A549 (cell line): ENCODE measurements around the gene GLIPR1L1. TPM values are rescaled to one million over a fixed set of nuclear protein-coding genes. Genes with fewer than 3 reads are reported as not detected.

Experiments
- ATAC-seq, 2 experiments: fragments of 200-7000 bp in 1 of 2; fragments of >200 bp in 1 of 2; cut with Nextera tagmentation in 1 of 2; cut with Tn5 transposase in 1 of 2; 3 replicates each; pipeline versions ENCODE4 v1.8.0 to v1.9.1; 2018 to 2020; ENCODE audit warnings: mild to moderate bottlenecking in 1 of 2, moderate library complexity in 1 of 2
- CTCF ChIA-PET: fragments of 300-600 bp; sonication (Branson Sonifier 250); formaldehyde crosslinking; extraction: SDS; loops from one replicate; lab custom pipeline; 2021; ENCODE audit warnings: antibody characterized with exemption, inconsistent platforms; lab: Yijun Ruan, JAX
- POLR2A ChIA-PET: fragments of 350-600 bp; formaldehyde crosslinking; extraction: SDS; loops from one replicate; lab custom pipeline; 2021; ENCODE audit warnings: antibody characterized with exemption, inconsistent platforms; lab: Yijun Ruan, JAX
- DNase-seq, 2 experiments: peaks; one replicate each; pipeline versions ENCODE4 v3.0.0 to v3.0.0-alpha.2; 2011 to 2016; ENCODE audit warnings: low read depth in 1 of 2, low spot score in 1 of 2
- FAIRE-seq: peaks from 2 replicates; lab custom pipeline; 2011; peaks lifted over from hg19 to GRCh38; lab: Jason Lieb, UNC
- H3K27ac ChIP-seq, 2 experiments: fragments of >200 bp; sonication (Bioruptor Twin); formaldehyde crosslinking; 3 replicates each; pipeline ENCODE4 v1.5.1; 2016 to 2017
- H3K4me1 ChIP-seq: fragments of >200 bp; sonication (Bioruptor Twin); formaldehyde crosslinking; 3 replicates; pipeline ENCODE4 v1.6.1; 2016
- H3K4me2 ChIP-seq: fragments of >200 bp; sonication (Bioruptor Twin); formaldehyde crosslinking; 3 replicates; pipeline ENCODE4 v1.6.1; 2016
- H3K4me3 ChIP-seq: fragments of >200 bp; sonication (Bioruptor Twin); formaldehyde crosslinking; 3 replicates; pipeline ENCODE4 v1.5.1; 2016
- H3K9me3 ChIP-seq: fragments of >200 bp; sonication (Bioruptor Twin); formaldehyde crosslinking; 3 replicates; pipeline ENCODE4 v1.6.1; 2016
- CHD4 ChIP-seq: fragments of 200-600 bp; sonication (generic); IDR thresholded peaks from 2 replicates; pipeline ENCODE4 v1.6.1; 2016; ENCODE audit warnings: antibody characterized with exemption, mild to moderate bottlenecking, borderline replicate concordance
- FOXS1 ChIP-seq: fragments of 250-450 bp; sonication (Bioruptor Pico); IDR thresholded peaks from 2 replicates; pipeline ENCODE4 v1.5.0; 2020; ENCODE audit warnings: mild to moderate bottlenecking, moderate library complexity
- HOXA7 ChIP-seq: fragments of 250-450 bp; sonication (Bioruptor Pico); IDR thresholded peaks from 2 replicates; pipeline ENCODE4 v1.5.0; 2020; ENCODE audit warnings: mild to moderate bottlenecking, moderate library complexity
- RCOR1 ChIP-seq: fragments of 150-350 bp; IDR thresholded peaks from 2 replicates; pipeline ENCODE4 v1.6.1; 2014; ENCODE audit warnings: antibody characterized with exemption, low read length, low read depth
- SMC3 ChIP-seq: fragments of >200 bp; sonication (Bioruptor Twin); formaldehyde crosslinking; IDR thresholded peaks from 3 replicates; pipeline ENCODE4 v1.6.1; 2018; ENCODE audit warnings: inconsistent platforms
- ZC3H11A ChIP-seq: fragments of 450-650 bp; IDR thresholded peaks from 2 replicates; pipeline ENCODE4 v1.6.1; 2014; ENCODE audit warnings: antibody characterized with exemption, mild to moderate bottlenecking
- WGBS: methylation state at CpG from one replicate; pipeline ENCODE4 v1.1.6; 2017; ENCODE audit errors: missing lambda C conversion rate; 5-methylcytosine and 5-hydroxymethylcytosine counted together
- polyA plus RNA-seq, 4 experiments: library from polyadenylated mRNA; depleted of rRNA in 3 of 4; stranded (reverse); fragments of >200 nt; fragmentation: RNase III in 1 of 4; extraction: RNeasy Plus Mini Kit Qiagen cat#74134 plus additional on column Dnase treatment in 1 of 4; gene quantifications; 2 replicates in 3 of 4; 3 replicates in 1 of 4; pipeline ENCODE4 v1.2.3, GENCODE V29; 2011 to 2017
- TF ChIP-seq, protein P1 (sequence below): fragments of >200 bp; sonication (Bioruptor Twin); formaldehyde crosslinking; IDR thresholded peaks from 2 replicates; pipeline ENCODE4 v1.6.1; 2016
- TF ChIP-seq, protein P2 (sequence below): IDR thresholded peaks from 2 replicates; pipeline ENCODE4 v1.6.1; 2012
- TF ChIP-seq, protein P3 (sequence below): fragments of 200-600 bp; sonication (generic); IDR thresholded peaks from 2 replicates; pipeline ENCODE4 v1.6.1; 2016; ENCODE audit warnings: antibody characterized with exemption, mild to moderate bottlenecking, moderate library complexity
- TF ChIP-seq, protein P4 (sequence below): IDR thresholded peaks from 2 replicates; pipeline ENCODE4 v1.6.1; 2012; ENCODE audit warnings: low read depth, borderline replicate concordance
- TF ChIP-seq, protein P5 (sequence below): fragments of >200 bp; sonication (Bioruptor Twin); formaldehyde crosslinking; IDR thresholded peaks from 3 replicates; pipeline ENCODE4 v1.6.1; 2016
- TF ChIP-seq, protein P6 (sequence below): fragments of 250-450 bp; sonication (Bioruptor Pico); IDR thresholded peaks from 2 replicates; pipeline ENCODE4 v1.5.0; 2021; ENCODE audit warnings: mild to moderate bottlenecking, moderate library complexity, borderline replicate concordance

GLIPR1L1 gene
- polyA plus RNA-seq, 2 of the 4 experiments (the other 2 are of a cell fraction) = not detected

DNA sequence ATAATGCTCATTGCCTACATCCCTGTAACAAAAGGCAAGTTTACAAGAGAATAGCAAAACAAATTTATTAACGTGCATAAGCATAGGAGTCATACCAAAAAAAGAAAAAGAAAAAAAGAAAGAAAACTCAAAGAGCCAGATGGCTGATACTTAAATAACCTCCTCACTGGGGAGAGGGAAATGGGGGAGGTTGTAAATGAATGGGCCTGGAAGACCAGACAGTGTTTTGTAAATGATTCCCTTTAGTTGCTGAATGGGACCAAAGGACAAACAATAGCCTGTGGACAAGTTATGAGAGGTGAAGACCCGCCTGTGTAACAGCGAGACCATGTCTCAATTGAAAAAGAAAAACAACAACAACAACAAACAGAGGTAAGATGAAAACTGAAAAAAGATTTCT, 39.7 kb upstream of the GLIPR1L1 start:
- WGBS = 78% methylated on average over 3 of the region's 3 CpGs
- ChIA-PET CTCF (interaction anchor here (0.7 to 1.1 kb wide), 2 partner anchors 10 to 207 kb away, joined by 3 read pairs; no protein-coding TSS in a partner anchor), POLR2A (no interaction called here)
- Histone ChIP-seq H3K4me3 (no peak overlapping the region), H3K4me2 (no peak overlapping the region), H3K27ac (no peak overlapping the region), H3K4me1 (no peaks in the 10 kb centered on the region), H3K9me3 (no peaks in the 10 kb centered on the region)
- ATAC-seq = no peak
- TF ChIP-seq HOXA7 = no peak
- TF ChIP-seq, protein P1, sequence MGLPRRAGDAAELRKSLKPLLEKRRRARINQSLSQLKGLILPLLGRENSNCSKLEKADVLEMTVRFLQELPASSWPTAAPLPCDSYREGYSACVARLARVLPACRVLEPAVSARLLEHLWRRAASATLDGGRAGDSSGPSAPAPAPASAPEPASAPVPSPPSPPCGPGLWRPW = no peak
- TF ChIP-seq, protein P2, sequence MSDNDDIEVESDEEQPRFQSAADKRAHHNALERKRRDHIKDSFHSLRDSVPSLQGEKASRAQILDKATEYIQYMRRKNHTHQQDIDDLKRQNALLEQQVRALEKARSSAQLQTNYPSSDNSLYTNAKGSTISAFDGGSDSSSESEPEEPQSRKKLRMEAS = no peak
- TF ChIP-seq, protein P3, sequence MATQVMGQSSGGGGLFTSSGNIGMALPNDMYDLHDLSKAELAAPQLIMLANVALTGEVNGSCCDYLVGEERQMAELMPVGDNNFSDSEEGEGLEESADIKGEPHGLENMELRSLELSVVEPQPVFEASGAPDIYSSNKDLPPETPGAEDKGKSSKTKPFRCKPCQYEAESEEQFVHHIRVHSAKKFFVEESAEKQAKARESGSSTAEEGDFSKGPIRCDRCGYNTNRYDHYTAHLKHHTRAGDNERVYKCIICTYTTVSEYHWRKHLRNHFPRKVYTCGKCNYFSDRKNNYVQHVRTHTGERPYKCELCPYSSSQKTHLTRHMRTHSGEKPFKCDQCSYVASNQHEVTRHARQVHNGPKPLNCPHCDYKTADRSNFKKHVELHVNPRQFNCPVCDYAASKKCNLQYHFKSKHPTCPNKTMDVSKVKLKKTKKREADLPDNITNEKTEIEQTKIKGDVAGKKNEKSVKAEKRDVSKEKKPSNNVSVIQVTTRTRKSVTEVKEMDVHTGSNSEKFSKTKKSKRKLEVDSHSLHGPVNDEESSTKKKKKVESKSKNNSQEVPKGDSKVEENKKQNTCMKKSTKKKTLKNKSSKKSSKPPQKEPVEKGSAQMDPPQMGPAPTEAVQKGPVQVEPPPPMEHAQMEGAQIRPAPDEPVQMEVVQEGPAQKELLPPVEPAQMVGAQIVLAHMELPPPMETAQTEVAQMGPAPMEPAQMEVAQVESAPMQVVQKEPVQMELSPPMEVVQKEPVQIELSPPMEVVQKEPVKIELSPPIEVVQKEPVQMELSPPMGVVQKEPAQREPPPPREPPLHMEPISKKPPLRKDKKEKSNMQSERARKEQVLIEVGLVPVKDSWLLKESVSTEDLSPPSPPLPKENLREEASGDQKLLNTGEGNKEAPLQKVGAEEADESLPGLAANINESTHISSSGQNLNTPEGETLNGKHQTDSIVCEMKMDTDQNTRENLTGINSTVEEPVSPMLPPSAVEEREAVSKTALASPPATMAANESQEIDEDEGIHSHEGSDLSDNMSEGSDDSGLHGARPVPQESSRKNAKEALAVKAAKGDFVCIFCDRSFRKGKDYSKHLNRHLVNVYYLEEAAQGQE = no peak
- TF ChIP-seq ZC3H11A = no peak
- TF ChIP-seq, protein P4, sequence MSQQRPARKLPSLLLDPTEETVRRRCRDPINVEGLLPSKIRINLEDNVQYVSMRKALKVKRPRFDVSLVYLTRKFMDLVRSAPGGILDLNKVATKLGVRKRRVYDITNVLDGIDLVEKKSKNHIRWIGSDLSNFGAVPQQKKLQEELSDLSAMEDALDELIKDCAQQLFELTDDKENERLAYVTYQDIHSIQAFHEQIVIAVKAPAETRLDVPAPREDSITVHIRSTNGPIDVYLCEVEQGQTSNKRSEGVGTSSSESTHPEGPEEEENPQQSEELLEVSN = no peak
- no peak for TF ChIP-seq RCOR1
- no peak for TF ChIP-seq CHD4
- TF ChIP-seq, protein P5, sequence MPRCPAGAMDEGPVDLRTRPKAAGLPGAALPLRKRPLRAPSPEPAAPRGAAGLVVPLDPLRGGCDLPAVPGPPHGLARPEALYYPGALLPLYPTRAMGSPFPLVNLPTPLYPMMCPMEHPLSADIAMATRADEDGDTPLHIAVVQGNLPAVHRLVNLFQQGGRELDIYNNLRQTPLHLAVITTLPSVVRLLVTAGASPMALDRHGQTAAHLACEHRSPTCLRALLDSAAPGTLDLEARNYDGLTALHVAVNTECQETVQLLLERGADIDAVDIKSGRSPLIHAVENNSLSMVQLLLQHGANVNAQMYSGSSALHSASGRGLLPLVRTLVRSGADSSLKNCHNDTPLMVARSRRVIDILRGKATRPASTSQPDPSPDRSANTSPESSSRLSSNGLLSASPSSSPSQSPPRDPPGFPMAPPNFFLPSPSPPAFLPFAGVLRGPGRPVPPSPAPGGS = no peak
- FAIRE-seq = no peak
- no peak for DNase-seq

DNA sequence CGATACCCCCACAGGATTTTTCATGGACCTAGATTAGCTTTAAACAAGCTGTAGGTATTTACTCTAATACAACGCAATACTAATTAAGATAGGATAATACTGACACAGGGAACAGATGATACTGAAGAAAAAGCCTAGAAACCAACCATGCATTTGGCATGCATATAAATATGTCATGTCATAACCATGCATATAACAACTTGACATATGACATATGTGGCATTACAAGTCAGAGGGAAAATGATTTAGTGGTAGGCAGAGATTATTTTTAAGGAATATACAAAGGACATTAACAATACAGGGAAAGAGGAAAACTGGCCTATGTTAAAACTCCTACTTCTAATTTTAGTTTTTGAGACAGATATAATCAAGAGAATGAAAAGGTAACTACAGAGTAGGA, 32.2 kb upstream of the GLIPR1L1 start:
- POLR2A ChIA-PET = no interaction called here
- DNase-seq (no peak), FAIRE-seq (peak; percentile 32), ATAC-seq (no peak)
- WGBS = 83% methylated on average over 2 of the region's 2 CpGs
- TF ChIP-seq, protein P2 = no peak
- TF ChIP-seq FOXS1 = no peak
- no peak for TF ChIP-seq SMC3
- no peaks in the 10 kb centered on the region for H3K9me3 ChIP-seq
- CTCF ChIA-PET = interaction anchor here (1.7 kb wide), 1 partner anchor 13 kb away, joined by 3 read pairs; no protein-coding TSS in a partner anchor
- H3K27ac ChIP-seq = no peak overlapping the region
- H3K4me2 ChIP-seq = no peak overlapping the region
- H3K4me3 ChIP-seq = no peak overlapping the region
- H3K4me1 ChIP-seq = no peaks in the 10 kb centered on the region

DNA sequence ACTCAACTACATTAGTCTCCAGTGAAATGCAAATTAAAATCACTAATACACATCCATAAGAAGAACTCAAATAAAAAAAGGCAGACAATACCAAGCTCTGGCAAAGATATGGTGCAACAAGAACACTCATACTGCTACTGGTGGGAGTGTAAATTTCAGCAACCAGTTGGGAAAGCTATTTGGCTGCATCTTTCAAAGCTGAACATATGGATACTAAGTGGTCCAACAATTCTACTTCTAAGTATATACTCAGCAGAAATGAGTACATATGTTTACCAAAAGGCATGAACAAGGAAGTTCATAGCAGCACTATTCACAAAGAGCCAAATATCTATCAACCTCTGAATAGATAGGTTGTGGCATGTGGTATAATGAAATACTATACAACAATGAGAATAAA, 31.7 kb upstream of the GLIPR1L1 start:
- ChIA-PET CTCF (no interaction called here), POLR2A (no interaction called here)
- Histone ChIP-seq H3K4me1 (no peaks in the 10 kb centered on the region), H3K4me2 (no peak overlapping the region), H3K27ac (no peak overlapping the region), H3K9me3 (no peaks in the 10 kb centered on the region), H3K4me3 (no peak overlapping the region)
- ATAC-seq (no peak), FAIRE-seq (no peak), DNase-seq (no peak)
- TF ChIP-seq, protein P6, sequence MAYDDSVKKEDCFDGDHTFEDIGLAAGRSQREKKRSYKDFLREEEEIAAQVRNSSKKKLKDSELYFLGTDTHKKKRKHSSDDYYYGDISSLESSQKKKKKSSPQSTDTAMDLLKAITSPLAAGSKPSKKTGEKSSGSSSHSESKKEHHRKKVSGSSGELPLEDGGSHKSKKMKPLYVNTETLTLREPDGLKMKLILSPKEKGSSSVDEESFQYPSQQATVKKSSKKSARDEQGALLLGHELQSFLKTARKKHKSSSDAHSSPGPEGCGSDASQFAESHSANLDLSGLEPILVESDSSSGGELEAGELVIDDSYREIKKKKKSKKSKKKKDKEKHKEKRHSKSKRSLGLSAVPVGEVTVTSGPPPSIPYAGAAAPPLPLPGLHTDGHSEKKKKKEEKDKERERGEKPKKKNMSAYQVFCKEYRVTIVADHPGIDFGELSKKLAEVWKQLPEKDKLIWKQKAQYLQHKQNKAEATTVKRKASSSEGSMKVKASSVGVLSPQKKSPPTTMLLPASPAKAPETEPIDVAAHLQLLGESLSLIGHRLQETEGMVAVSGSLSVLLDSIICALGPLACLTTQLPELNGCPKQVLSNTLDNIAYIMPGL (CRISPR knock-in tag) = no peak
